K562 (cell line): ENCODE data around the gene SOHLH1. TPM values are rescaled to one million over a fixed set of nuclear protein-coding genes. Genes with fewer than 3 reads are reported as not detected.

Experiments used
- ATAC-seq: fragments of 200-7000 bp; cut with Tn5 transposase; 3 replicates; pipeline ENCODE4 v1.9.1; 2020; ENCODE audit warnings: moderate library complexity
- BruUV-seq: library from RNA; stranded (reverse); fragments of 400-500 nt; replicated peaks from 2 replicates; lab custom pipeline; 2021; lab: Mats Ljungman, UMichigan
- CTCF ChIA-PET: fragments of 300-600 bp; formaldehyde crosslinking; extraction: SDS; loops from one replicate; lab custom pipeline; 2021; ENCODE audit warnings: low intra/inter-chr PET ratio; lab: Yijun Ruan, JAX
- POLR2A ChIA-PET: fragments of 300-600, 350-650 bp; sonication (Branson Sonifier 250); formaldehyde crosslinking; extraction: SDS; loops from one replicate; lab custom pipeline; 2021; ENCODE audit warnings: antibody characterized with exemption, inconsistent platforms; lab: Yijun Ruan, JAX
- DNase-seq, 4 experiments: peaks; one replicate each; pipeline versions ENCODE4 v3.0.0 to v3.0.0-alpha.2; 2011 to 2018; ENCODE audit warnings: low spot score in 3 of 4, mixed read lengths in 3 of 4; ENCODE audit errors: extremely low read depth in 1 of 4
- FAIRE-seq: peaks from 2 replicates; lab custom pipeline; 2011; peaks lifted over from hg19 to GRCh38; lab: Jason Lieb, UNC
- H2AFZ ChIP-seq: 2 replicates; pipeline ENCODE4 v1.6.0; 2011; ENCODE audit warnings: low read depth, low read length, control low read depth, inconsistent platforms
- H3K27ac ChIP-seq: fragments of 200-600 bp; 3 replicates; pipeline ENCODE4 v1.8.0; 2011; ENCODE audit warnings: low read depth, mild to moderate bottlenecking, control low read depth, inconsistent platforms, low read length, moderate library complexity, mixed read lengths; ENCODE audit errors: extremely low read depth
- H3K27me3 ChIP-seq, 2 experiments: fragments of 300-600 bp in 1 of 2; 2 replicates in 1 of 2; 3 replicates in 1 of 2; pipeline versions ENCODE4 v1.6.0 to v1.8.0; 2011; ENCODE audit warnings: inconsistent platforms in 2 of 2, low read length in 2 of 2, mild to moderate bottlenecking in 1 of 2, mixed read lengths in 1 of 2, moderate library complexity in 1 of 2; ENCODE audit not compliant: control insufficient read depth in 2 of 2, insufficient read depth in 2 of 2
- H3K36me3 ChIP-seq: fragments of 300-600 bp; 3 replicates; pipeline ENCODE4 v1.8.0; 2011; ENCODE audit warnings: mild to moderate bottlenecking, low read length, inconsistent platforms; ENCODE audit not compliant: control insufficient read depth, insufficient read depth
- H3K4me1 ChIP-seq, 2 experiments: fragments of 200-600 bp in 1 of 2; replicated peaks in 1 of 2; 2 replicates in 1 of 2; 3 replicates in 1 of 2; pipeline versions ENCODE4 v1.5.1 to v1.8.0; 2011; ENCODE audit warnings: inconsistent platforms in 2 of 2, low read length in 2 of 2, mild to moderate bottlenecking in 1 of 2, mixed read lengths in 1 of 2, moderate library complexity in 1 of 2; ENCODE audit not compliant: control insufficient read depth in 2 of 2, insufficient read depth in 2 of 2
- H3K4me2 ChIP-seq: 2 replicates; pipeline ENCODE4 v1.6.1; 2011; ENCODE audit warnings: low read length, control low read depth, inconsistent platforms, mixed read lengths; ENCODE audit not compliant: insufficient read depth
- H3K4me3 ChIP-seq: fragments of 200-600 bp; sonication (generic), shearing (Covaris generic); 2 replicates; pipeline ENCODE4 v1.5.1; 2016; ENCODE audit warnings: control low read depth, inconsistent platforms
- H3K79me2 ChIP-seq: fragments of 200-600 bp; 3 replicates; pipeline ENCODE4 v1.8.0; 2011; ENCODE audit warnings: low read length, inconsistent platforms; ENCODE audit not compliant: control insufficient read depth, insufficient read depth
- H3K9ac ChIP-seq, 2 experiments: 2 replicates each; pipeline versions ENCODE4 v1.6.0 to v1.6.1; 2011; ENCODE audit warnings: low read depth in 2 of 2, low read length in 2 of 2, control low read depth in 1 of 2, inconsistent platforms in 1 of 2, mild to moderate bottlenecking in 1 of 2, mixed read lengths in 1 of 2; ENCODE audit not compliant: insufficient read depth in 1 of 2
- H3K9me1 ChIP-seq: one replicate; pipeline ENCODE4 v1.6.0; 2011; ENCODE audit warnings: inconsistent platforms, mild to moderate bottlenecking, low read length, moderate library complexity; ENCODE audit not compliant: control insufficient read depth, insufficient read depth
- H3K9me3 ChIP-seq: replicated peaks from 2 replicates; pipeline ENCODE4 v1.5.1; 2011; ENCODE audit warnings: low read depth, low read length, inconsistent platforms; ENCODE audit not compliant: control insufficient read depth, insufficient read depth
- H4K20me1 ChIP-seq: replicated peaks from 2 replicates; pipeline ENCODE4 v1.6.1; 2011; ENCODE audit warnings: low read length, inconsistent platforms, mixed read lengths; ENCODE audit not compliant: control insufficient read depth, insufficient read depth
- GABPB2 ChIP-seq: fragments of 250-450 bp; sonication (Bioruptor Pico); conservative IDR thresholded peaks from 2 replicates; pipeline ENCODE4 v1.5.1; 2021; ENCODE audit warnings: mild to moderate bottlenecking
- HOXB6 ChIP-seq: fragments of 250-450 bp; sonication (Bioruptor Pico); IDR thresholded peaks from 2 replicates; pipeline ENCODE4 v1.5.1; 2022; ENCODE audit warnings: mild to moderate bottlenecking, borderline replicate concordance
- LARP7 ChIP-seq: fragments of 450-650 bp; IDR thresholded peaks from 2 replicates; pipeline ENCODE4 v1.6.1; 2016
- LCOR ChIP-seq: sonication (generic); formaldehyde crosslinking; IDR thresholded peaks from 2 replicates; pipeline ENCODE4 v1.8.0; 2022; ENCODE audit warnings: mild to moderate bottlenecking, missing genetic modification reagents
- LEF1 ChIP-seq: fragments of 450-650 bp; IDR thresholded peaks from 2 replicates; pipeline ENCODE4 v1.6.1; 2016; ENCODE audit warnings: mild to moderate bottlenecking
- OTX1 ChIP-seq: fragments of 450-650 bp; formaldehyde crosslinking; IDR thresholded peaks from 2 replicates; pipeline ENCODE4 v1.4.0; 2022; ENCODE audit warnings: mild to moderate bottlenecking
- PHF21A ChIP-seq: fragments of 450-650 bp; IDR thresholded peaks from 2 replicates; pipeline ENCODE4 v1.6.1; 2017; ENCODE audit warnings: low read depth, borderline replicate concordance
- PTBP1 ChIP-seq: fragments of 200-400 bp; formaldehyde crosslinking; IDR thresholded peaks from 2 replicates; pipeline ENCODE4 v1.6.1; 2017; ENCODE audit warnings: low read depth, low read length
- SMAD1 ChIP-seq: fragments of 150-350 bp; IDR thresholded peaks from 2 replicates; pipeline ENCODE4 v1.6.1; 2014; ENCODE audit warnings: low read length, low read depth; ENCODE audit not compliant: partially characterized antibody
- SMAD2 ChIP-seq: fragments of 150-350 bp; IDR thresholded peaks from 2 replicates; pipeline ENCODE4 v1.6.1; 2014; ENCODE audit warnings: low read depth, mild to moderate bottlenecking, low read length
- SUPT5H ChIP-seq: fragments of 450-650 bp; IDR thresholded peaks from 2 replicates; pipeline ENCODE4 v1.6.1; 2016
- TEAD4 ChIP-seq, 2 experiments: sonication (generic) in 1 of 2; formaldehyde crosslinking in 1 of 2; IDR thresholded peaks; 2 replicates each; pipeline versions ENCODE4 v1.6.1 to v1.8.0; 2012 to 2022; ENCODE audit warnings: borderline replicate concordance in 1 of 2, inconsistent platforms in 1 of 2, low read length in 1 of 2, mild to moderate bottlenecking in 1 of 2, missing genetic modification reagents in 1 of 2
- ZNF140 ChIP-seq: fragments of 250-450 bp; sonication (Bioruptor Pico); IDR thresholded peaks from 2 replicates; pipeline ENCODE4 v1.8.0; 2021; ENCODE audit warnings: moderate library complexity, mild to moderate bottlenecking, inconsistent platforms
- ZNF354B ChIP-seq: fragments of 250-450 bp; sonication (Bioruptor Pico); IDR thresholded peaks from 2 replicates; pipeline ENCODE4 v1.4.0; 2020
- WGBS: fragments of 100-300 bp; shearing (Covaris generic); methylation state at CpG from one replicate; pipeline ENCODE4 v1.1.6; 2016; ENCODE audit warnings: low coverage, mixed read lengths; ENCODE audit not compliant: insufficient coverage; ENCODE audit errors: missing lambda C conversion rate; 5-methylcytosine and 5-hydroxymethylcytosine counted together
- in situ Hi-C: fragments of 300-500 bp; cut with MboI; formaldehyde crosslinking; loops from 4 replicates; pipeline ENCODE4 v1.15.0; 2018; ENCODE audit warnings: inconsistent platforms, mixed read lengths
- intact Hi-C: fragments of 100-400 bp; cut with micrococcal nuclease; formaldehyde crosslinking; loops from 2 replicates; pipeline ENCODE4 v1.14.2; 2022
- polyA plus RNA-seq, 8 experiments: library from polyadenylated mRNA; depleted of rRNA in 4 of 8; stranded (reverse) in 5 of 8; unstranded in 3 of 8; fragments of >200 nt; fragmentation: Nextera tagmentation in 2 of 8; fragmentation: Illumina TruSeq in 1 of 8; extraction: Ambion mirVana in 2 of 8; extraction: Trizol in 1 of 8; gene quantifications; 2 replicates each; pipeline versions ENCODE4 v1.2.1 to v1.2.3, GENCODE V29; 2011 to 2014; ENCODE audit warnings: inconsistent platforms in 1 of 8, missing spikeins in 1 of 8
- total RNA-seq, 7 experiments: library from RNA; depleted of rRNA in 6 of 7; stranded (reverse); fragments of >200 nt in 6 of 7; fragmentation: Illumina TruSeq in 2 of 7; extraction: Trizol in 2 of 7; gene quantifications; 2 replicates each; pipeline versions ENCODE4 v1.2.1 to v1.2.3, GENCODE V29; 2011 to 2021; ENCODE audit warnings: low replicate concordance in 1 of 7
- TF ChIP-seq, protein P1 (sequence below): fragments of 250-450 bp; sonication (Bioruptor Pico); IDR thresholded peaks from 2 replicates; pipeline ENCODE4 v1.4.0; 2020; ENCODE audit warnings: mild to moderate bottlenecking

The SOHLH1 gene
- total and polyA plus RNA-seq, 9 of the 15 experiments (the other 6 are each of a cell fraction or from before 2014, with no cell fraction given) = 0.17 to 0.41 (median 0.29) TPM; not detected in 6

DNA sequence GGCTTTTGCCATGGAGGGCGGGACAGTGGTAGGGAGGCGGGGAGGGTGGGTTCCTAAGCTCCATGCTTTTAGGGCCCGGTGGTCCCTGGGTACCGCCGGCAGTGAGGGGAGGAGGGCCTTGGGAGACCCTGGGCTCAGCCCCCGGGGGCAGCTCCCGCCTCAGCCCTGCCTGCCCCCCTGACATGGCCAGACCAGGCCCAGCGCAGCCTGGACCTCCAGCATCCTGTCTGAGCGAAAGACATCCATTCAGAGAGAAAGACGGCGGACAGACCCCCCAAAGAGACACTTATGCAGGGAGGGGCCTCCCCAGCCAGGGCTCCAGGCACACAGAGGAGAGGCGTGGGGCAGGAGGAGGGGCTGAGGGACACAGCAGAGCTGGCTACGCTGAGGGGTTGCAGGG lies 48.0 kb upstream of the SOHLH1 start:
- ATAC-seq (no peak), FAIRE-seq (no peak), DNase-seq (no peak)
- Histone ChIP-seq H3K79me2 (no peaks in the 10 kb centered on the region), H3K27me3 (peaks cover 19 to 70% of the 10 kb centered on the region in 2 experiments; a peak in 3 of 5 replicates), H3K9me1 (no peaks in the 10 kb centered on the region), H3K9ac (no peak overlapping the region), H3K27ac (no peak overlapping the region), H3K4me1 (peaks cover 0 to 32% of the 10 kb centered on the region in 2 experiments; a peak in 1 of 5 replicates), H2AFZ (no peak overlapping the region), H3K9me3 (no peaks in the 10 kb centered on the region), H3K4me3 (no peak overlapping the region), H4K20me1 (peaks cover 4% of the 10 kb centered on the region; the same call in 1 of the 2 replicates), H3K4me2 (no peak overlapping the region), H3K36me3 (no peaks in the 10 kb centered on the region)
- TF ChIP-seq HOXB6 (CRISPR knock-in tag) (no peak), ZNF140 (CRISPR knock-in tag) (no peak), PTBP1 (no peak), LCOR (CRISPR knock-in tag) (no peak), TEAD4 (IDR thresholded peaks at IDR 0.05; ENCODE audit: low read length) (no peak), TEAD4 (CRISPR knock-in tag; IDR thresholded peaks at IDR 0.05; ENCODE audit: borderline replicate concordance) (no peak), LARP7 (no peak), LEF1 (no peak), PHF21A (no peak), SMAD2 (no peak), GABPB2 (CRISPR knock-in tag) (no peak), SMAD1 (no peak), ZNF354B (no peak), SUPT5H (no peak), OTX1 (CRISPR knock-in tag) (no peak)
- TF ChIP-seq, protein P1, sequence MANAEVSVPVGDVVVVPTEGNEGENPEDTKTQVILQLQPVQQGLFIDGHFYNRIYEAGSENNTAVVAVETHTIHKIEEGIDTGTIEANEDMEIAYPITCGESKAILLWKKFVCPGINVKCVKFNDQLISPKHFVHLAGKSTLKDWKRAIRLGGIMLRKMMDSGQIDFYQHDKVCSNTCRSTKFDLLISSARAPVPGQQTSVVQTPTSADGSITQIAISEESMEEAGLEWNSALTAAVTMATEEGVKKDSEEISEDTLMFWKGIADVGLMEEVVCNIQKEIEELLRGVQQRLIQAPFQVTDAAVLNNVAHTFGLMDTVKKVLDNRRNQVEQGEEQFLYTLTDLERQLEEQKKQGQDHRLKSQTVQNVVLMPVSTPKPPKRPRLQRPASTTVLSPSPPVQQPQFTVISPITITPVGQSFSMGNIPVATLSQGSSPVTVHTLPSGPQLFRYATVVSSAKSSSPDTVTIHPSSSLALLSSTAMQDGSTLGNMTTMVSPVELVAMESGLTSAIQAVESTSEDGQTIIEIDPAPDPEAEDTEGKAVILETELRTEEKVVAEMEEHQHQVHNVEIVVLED = no peak
- CTCF ChIA-PET = no interaction called here
- in situ Hi-C loops = no loop called here
- intact Hi-C loops = no loop called here
- POLR2A ChIA-PET = interaction anchor here (0.5 to 1.2 kb wide), 5 partner anchors 23 to 922 kb away, joined by 3 to 4 read pairs (median 3); no protein-coding TSS in a partner anchor
- WGBS = 2% methylated on average over 10 of the region's 13 CpGs
- no TSS peak for BruUV-seq
